ENCODE measurements around the gene VSIR. TPM values are rescaled to one million over a fixed set of nuclear protein-coding genes. Genes with fewer than 3 reads are reported as not detected.

Gene VSIR
- total and polyA plus RNA-seq, 9 of the 15 experiments (the other 6 are each of a cell fraction or from before 2014, with no cell fraction given): 0.14 to 20.5 (median 9.3) TPM

GRCh38 chr10:71707240-71707789, 66.0 kb downstream of the VSIR start (continued):
- TF ChIP-seq, protein P1, sequence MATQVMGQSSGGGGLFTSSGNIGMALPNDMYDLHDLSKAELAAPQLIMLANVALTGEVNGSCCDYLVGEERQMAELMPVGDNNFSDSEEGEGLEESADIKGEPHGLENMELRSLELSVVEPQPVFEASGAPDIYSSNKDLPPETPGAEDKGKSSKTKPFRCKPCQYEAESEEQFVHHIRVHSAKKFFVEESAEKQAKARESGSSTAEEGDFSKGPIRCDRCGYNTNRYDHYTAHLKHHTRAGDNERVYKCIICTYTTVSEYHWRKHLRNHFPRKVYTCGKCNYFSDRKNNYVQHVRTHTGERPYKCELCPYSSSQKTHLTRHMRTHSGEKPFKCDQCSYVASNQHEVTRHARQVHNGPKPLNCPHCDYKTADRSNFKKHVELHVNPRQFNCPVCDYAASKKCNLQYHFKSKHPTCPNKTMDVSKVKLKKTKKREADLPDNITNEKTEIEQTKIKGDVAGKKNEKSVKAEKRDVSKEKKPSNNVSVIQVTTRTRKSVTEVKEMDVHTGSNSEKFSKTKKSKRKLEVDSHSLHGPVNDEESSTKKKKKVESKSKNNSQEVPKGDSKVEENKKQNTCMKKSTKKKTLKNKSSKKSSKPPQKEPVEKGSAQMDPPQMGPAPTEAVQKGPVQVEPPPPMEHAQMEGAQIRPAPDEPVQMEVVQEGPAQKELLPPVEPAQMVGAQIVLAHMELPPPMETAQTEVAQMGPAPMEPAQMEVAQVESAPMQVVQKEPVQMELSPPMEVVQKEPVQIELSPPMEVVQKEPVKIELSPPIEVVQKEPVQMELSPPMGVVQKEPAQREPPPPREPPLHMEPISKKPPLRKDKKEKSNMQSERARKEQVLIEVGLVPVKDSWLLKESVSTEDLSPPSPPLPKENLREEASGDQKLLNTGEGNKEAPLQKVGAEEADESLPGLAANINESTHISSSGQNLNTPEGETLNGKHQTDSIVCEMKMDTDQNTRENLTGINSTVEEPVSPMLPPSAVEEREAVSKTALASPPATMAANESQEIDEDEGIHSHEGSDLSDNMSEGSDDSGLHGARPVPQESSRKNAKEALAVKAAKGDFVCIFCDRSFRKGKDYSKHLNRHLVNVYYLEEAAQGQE (IDR thresholded peaks at IDR 0.05; ENCODE audit: borderline replicate concordance): peak; percentile 43; the same call in 1 of the 2 replicates
- TF ChIP-seq, protein P1 (CRISPR knock-in tag; IDR thresholded peaks at IDR 0.05; ENCODE audit: low read depth): no peak
- peak in 1 of 2 experiments; percentile 54; a peak in 1 of 4 replicates for TF ChIP-seq ZMIZ1 (IDR thresholded peaks at IDR 0.05; ENCODE audit: low read depth in 2 of 2, low read length in 2 of 2)
